Caco-2 (cell line): Measurements from ENCODE around the gene HOXC10. TPM values are rescaled to one million over a fixed set of nuclear protein-coding genes. Genes with fewer than 3 reads are reported as not detected.

Experiments
- BruUV-seq: library from RNA; stranded (reverse); fragments of 400-500 nt; replicated peaks from 2 replicates; lab custom pipeline; 2021; lab: Mats Ljungman, UMichigan
- CTCF ChIA-PET: fragments of 300-600 bp; sonication (Branson Sonifier 250); formaldehyde crosslinking; loops from one replicate; lab custom pipeline; 2022; ENCODE audit warnings: antibody characterized with exemption; lab: Charles Lee
- POLR2A ChIA-PET: fragments of 300-600 bp; sonication (Branson Sonifier 250); formaldehyde crosslinking; loops from one replicate; lab custom pipeline; 2022; ENCODE audit warnings: antibody characterized with exemption; lab: Charles Lee
- DNase-seq, 2 experiments: peaks; one replicate each; pipeline versions ENCODE4 v3.0.0 to v3.0.0-alpha.2; 2020 to 2022
- H3K27me3 ChIP-seq: replicated peaks from 2 replicates; pipeline ENCODE4 v1.6.0; 2011; ENCODE audit warnings: low read length; ENCODE audit not compliant: control insufficient read depth, insufficient read depth
- H3K36me3 ChIP-seq: 2 replicates; pipeline ENCODE4 v1.5.1; 2011; ENCODE audit warnings: low read length; ENCODE audit not compliant: control insufficient read depth, insufficient read depth
- H3K4me1 ChIP-seq: fragments of 250-450 bp; sonication (Bioruptor Pico); 2 replicates; pipeline ENCODE4 v1.5.1; 2020; ENCODE audit warnings: mild to moderate bottlenecking
- H3K4me3 ChIP-seq: 2 replicates; pipeline ENCODE4 v1.5.1; 2011; ENCODE audit warnings: low read depth, mild to moderate bottlenecking, control low read depth, low read length
- H3K9me3 ChIP-seq: fragments of 250-450 bp; sonication (Bioruptor Pico); 2 replicates; pipeline ENCODE4 v1.5.1; 2020; ENCODE audit warnings: mild to moderate bottlenecking, moderate library complexity
- H3K27ac Mint-ChIP-seq: one replicate; pipeline ENCODE4 v1.8.0; 2022; ENCODE audit warnings: mixed read lengths; ENCODE audit not compliant: unreplicated experiment
- H3K27me3 Mint-ChIP-seq: one replicate; pipeline ENCODE4 v1.8.0; 2022; ENCODE audit warnings: mixed read lengths; ENCODE audit not compliant: insufficient read depth, unreplicated experiment
- H3K36me3 Mint-ChIP-seq: one replicate; pipeline ENCODE4 v1.8.0; 2022; ENCODE audit warnings: mild to moderate bottlenecking, mixed read lengths; ENCODE audit not compliant: insufficient read depth, unreplicated experiment
- H3K4me1 Mint-ChIP-seq: one replicate; pipeline ENCODE4 v1.8.0; 2022; ENCODE audit warnings: low read depth, mixed read lengths; ENCODE audit not compliant: unreplicated experiment
- H3K4me3 Mint-ChIP-seq: one replicate; pipeline ENCODE4 v1.8.0; 2022; ENCODE audit warnings: mild to moderate bottlenecking, moderate library complexity, mixed read lengths; ENCODE audit not compliant: unreplicated experiment
- H3K9me3 Mint-ChIP-seq: one replicate; pipeline ENCODE4 v1.8.0; 2022; ENCODE audit warnings: mixed read lengths; ENCODE audit not compliant: unreplicated experiment
- intact Hi-C: fragments of 100-400 bp; cut with micrococcal nuclease; formaldehyde crosslinking; loops from one replicate; pipeline ENCODE4 v1.10.0; 2022; ENCODE audit not compliant: unreplicated experiment
- total RNA-seq: library from RNA; stranded (reverse); gene quantifications from 2 replicates; pipeline ENCODE4 v1.2.3, GENCODE V29; 2022
- TF ChIP-seq, protein P1 (sequence below), 2 experiments: fragments of 200-600 bp in 1 of 2; IDR thresholded peaks; 1 replicate in 1 of 2; 2 replicates in 1 of 2; pipeline versions ENCODE4 v1.5.1 to v1.8.0; 2011 to 2022; ENCODE audit warnings: antibody characterized with exemption in 1 of 2, control low read depth in 1 of 2, inconsistent platforms in 1 of 2, low read depth in 1 of 2, low read length in 1 of 2, mild to moderate bottlenecking in 1 of 2, moderate library complexity in 1 of 2; ENCODE audit not compliant: insufficient read depth in 1 of 2, severe bottlenecking in 1 of 2, unreplicated experiment in 1 of 2

HOXC10 gene
- total RNA-seq, 1 experiment from 2014 or later = 4.0 TPM

- Mint-ChIP-seq H3K36me3 (peaks cover 9% of the 10 kb centered on the region), H3K4me1 (peaks cover 21% of the 10 kb centered on the region), H3K4me3 (peak overlapping the region; percentile 44), H3K9me3 (no peaks in the 10 kb centered on the region), H3K27me3 (no peaks in the 10 kb centered on the region), H3K27ac (no peak overlapping the region)
- POLR2A ChIA-PET = no interaction called here
- no TSS peak for BruUV-seq
- Histone ChIP-seq H3K4me1 (peaks cover 23% of the 10 kb centered on the region), H3K36me3 (no peaks in the 10 kb centered on the region), H3K4me3 (no peak overlapping the region), H3K27me3 (no peaks in the 10 kb centered on the region), H3K9me3 (no peaks in the 10 kb centered on the region)
- peak; percentile 51 to 54 for DNase-seq
- intact Hi-C loops = loop anchor here (1.0 to 5.0 kb wide), 3 partner anchors 11 to 183 kb away; no protein-coding TSS in a partner anchor
- TF ChIP-seq, protein P1, sequence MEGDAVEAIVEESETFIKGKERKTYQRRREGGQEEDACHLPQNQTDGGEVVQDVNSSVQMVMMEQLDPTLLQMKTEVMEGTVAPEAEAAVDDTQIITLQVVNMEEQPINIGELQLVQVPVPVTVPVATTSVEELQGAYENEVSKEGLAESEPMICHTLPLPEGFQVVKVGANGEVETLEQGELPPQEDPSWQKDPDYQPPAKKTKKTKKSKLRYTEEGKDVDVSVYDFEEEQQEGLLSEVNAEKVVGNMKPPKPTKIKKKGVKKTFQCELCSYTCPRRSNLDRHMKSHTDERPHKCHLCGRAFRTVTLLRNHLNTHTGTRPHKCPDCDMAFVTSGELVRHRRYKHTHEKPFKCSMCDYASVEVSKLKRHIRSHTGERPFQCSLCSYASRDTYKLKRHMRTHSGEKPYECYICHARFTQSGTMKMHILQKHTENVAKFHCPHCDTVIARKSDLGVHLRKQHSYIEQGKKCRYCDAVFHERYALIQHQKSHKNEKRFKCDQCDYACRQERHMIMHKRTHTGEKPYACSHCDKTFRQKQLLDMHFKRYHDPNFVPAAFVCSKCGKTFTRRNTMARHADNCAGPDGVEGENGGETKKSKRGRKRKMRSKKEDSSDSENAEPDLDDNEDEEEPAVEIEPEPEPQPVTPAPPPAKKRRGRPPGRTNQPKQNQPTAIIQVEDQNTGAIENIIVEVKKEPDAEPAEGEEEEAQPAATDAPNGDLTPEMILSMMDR (IDR thresholded peaks at IDR 0.05; ENCODE audit: insufficient read depth in 1 of 2, low read depth in 1 of 2, low read length in 1 of 2, severe bottlenecking in 1 of 2, unreplicated experiment in 1 of 2) = no peak
- CTCF ChIA-PET = interaction anchor here (1.3 kb wide), 1 partner anchor 10 kb away, joined by 4 read pairs; no protein-coding TSS in a partner anchor
These were observed 35.1 kb upstream of the HOXC10 start for GRCh38 chr12:53949631-53950436.

GRCh38 chr12:53950437-53950773 lies 34.5 kb upstream of the HOXC10 start:
- DNase-seq = no peak
- no peaks in the 10 kb centered on the region for H3K27me3 ChIP-seq
- BruUV-seq = no TSS peak
- H3K4me3 Mint-ChIP-seq = peak overlapping the region; percentile 44
- H3K4me1 ChIP-seq = peaks cover 26% of the 10 kb centered on the region
- intact Hi-C loops = loop anchor here (5.0 kb wide), 1 partner anchor 143 kb away; no protein-coding TSS in a partner anchor
- H3K27me3 Mint-ChIP-seq = no peaks in the 10 kb centered on the region
- no peak overlapping the region for H3K27ac Mint-ChIP-seq
- peaks cover 9% of the 10 kb centered on the region for H3K36me3 Mint-ChIP-seq
- H3K36me3 ChIP-seq = no peaks in the 10 kb centered on the region
- H3K4me1 Mint-ChIP-seq = peaks cover 21% of the 10 kb centered on the region
- no peak overlapping the region for H3K4me3 ChIP-seq
- H3K9me3 ChIP-seq = no peaks in the 10 kb centered on the region
- TF ChIP-seq, protein P1 (IDR thresholded peaks at IDR 0.05; ENCODE audit: insufficient read depth in 1 of 2, low read depth in 1 of 2, low read length in 1 of 2, severe bottlenecking in 1 of 2, unreplicated experiment in 1 of 2) = peak in 1 of 2 experiments; percentile 28
- CTCF ChIA-PET = interaction anchor here (0.6 kb wide), 1 partner anchor 13 kb away, joined by 3 read pairs; the partner anchor contains the start of gene HOXC13
- POLR2A ChIA-PET = no interaction called here
- H3K9me3 Mint-ChIP-seq = no peaks in the 10 kb centered on the region

GRCh38 chr12:53950789-53951576 lies 34.0 kb upstream of the HOXC10 start:
- intact Hi-C loops = loop anchor here (5.0 kb wide), 1 partner anchor 144 kb away; no protein-coding TSS in a partner anchor
- Histone ChIP-seq H3K4me3 (no peak overlapping the region), H3K27me3 (no peaks in the 10 kb centered on the region), H3K36me3 (no peaks in the 10 kb centered on the region), H3K9me3 (no peaks in the 10 kb centered on the region), H3K4me1 (peaks cover 31% of the 10 kb centered on the region)
- TF ChIP-seq, protein P1 (IDR thresholded peaks at IDR 0.05; ENCODE audit: insufficient read depth in 1 of 2, low read depth in 1 of 2, low read length in 1 of 2, severe bottlenecking in 1 of 2, unreplicated experiment in 1 of 2) = no peak
- Mint-ChIP-seq H3K27me3 (no peaks in the 10 kb centered on the region), H3K27ac (no peak overlapping the region), H3K4me1 (peaks cover 21% of the 10 kb centered on the region), H3K9me3 (no peaks in the 10 kb centered on the region), H3K36me3 (peaks cover 9% of the 10 kb centered on the region), H3K4me3 (no peak overlapping the region)
- CTCF ChIA-PET = interaction anchor here (0.6 to 2.3 kb wide), 3 partner anchors 11 to 82 kb away, joined by 3 to 18 read pairs (median 3); partner anchors contain the start of genes HOXC13 and HOXC5
- no TSS peak for BruUV-seq
- POLR2A ChIA-PET = interaction anchor here (0.6 to 1.1 kb wide), 2 partner anchors 11 to 15 kb away, joined by 3 to 5 read pairs; no protein-coding TSS in a partner anchor
- DNase-seq = no peak
